Endothelial cell of umbilical vein (primary cell): Measurements from ENCODE around the gene SSC4D. TPM values are rescaled to one million over a fixed set of nuclear protein-coding genes. Genes with fewer than 3 reads are reported as not detected.

ENCODE experiments used
- BruUV-seq: library from RNA; stranded (reverse); fragments of 400-500 nt; replicated peaks from 2 replicates; lab custom pipeline; 2021; lab: Mats Ljungman, UMichigan
- CTCF ChIA-PET: fragments of 300-600, 350-600 bp; sonication (Branson Sonifier 250); formaldehyde crosslinking; loops from one replicate; lab custom pipeline; 2021; ENCODE audit warnings: antibody characterized with exemption, inconsistent platforms; lab: Charles Lee
- POLR2A ChIA-PET: fragments of 300-600, 350-600 bp; sonication (Branson Sonifier 250); formaldehyde crosslinking; loops from one replicate; lab custom pipeline; 2021; ENCODE audit warnings: antibody characterized with exemption, inconsistent platforms; lab: Charles Lee
- DNase-seq: peaks from one replicate; pipeline ENCODE4 v3.0.0-alpha.2; 2011; ENCODE audit warnings: low read depth, low spot score
- FAIRE-seq: peaks from 2 replicates; lab custom pipeline; 2011; peaks lifted over from hg19 to GRCh38; lab: Jason Lieb, UNC
- H2AFZ ChIP-seq: 2 replicates; pipeline ENCODE4 v1.6.0; 2012; ENCODE audit warnings: low read depth, low read length, control low read depth, inconsistent platforms
- H3K27ac ChIP-seq: 2 replicates; pipeline ENCODE4 v1.5.1; 2011; ENCODE audit warnings: low read depth, mild to moderate bottlenecking, control low read depth, low read length, moderate library complexity; ENCODE audit not compliant: insufficient read depth
- H3K27me3 ChIP-seq, 2 experiments: 2 replicates each; pipeline versions ENCODE4 v1.6.0 to v1.6.1; 2011; ENCODE audit warnings: low read length in 2 of 2, mixed read lengths in 1 of 2; ENCODE audit not compliant: control insufficient read depth in 2 of 2, insufficient read depth in 2 of 2
- H3K36me3 ChIP-seq, 2 experiments: 2 replicates in 1 of 2; 3 replicates in 1 of 2; pipeline ENCODE4 v1.5.1; 2011; ENCODE audit warnings: low read length in 2 of 2, mild to moderate bottlenecking in 1 of 2, moderate library complexity in 1 of 2; ENCODE audit not compliant: control insufficient read depth in 2 of 2, insufficient read depth in 2 of 2; ENCODE audit errors: extremely low read depth in 1 of 2
- H3K4me1 ChIP-seq: 3 replicates; pipeline ENCODE4 v1.5.1; 2011; ENCODE audit warnings: mild to moderate bottlenecking, low read length; ENCODE audit not compliant: control insufficient read depth, insufficient read depth; ENCODE audit errors: extremely low read depth
- H3K4me2 ChIP-seq: 2 replicates; pipeline ENCODE4 v1.6.1; 2011; ENCODE audit warnings: low read length, control low read depth, mixed read lengths; ENCODE audit not compliant: insufficient read depth
- H3K4me3 ChIP-seq, 3 experiments: fragments of 200-600 bp in 1 of 3; sonication (generic), shearing (Covaris generic) in 1 of 3; replicated peaks in 1 of 3; 2 replicates each; pipeline ENCODE4 v1.5.1; 2011 to 2016; ENCODE audit warnings: control low read depth in 3 of 3, low read length in 3 of 3, mild to moderate bottlenecking in 2 of 3, inconsistent platforms in 1 of 3, low read depth in 1 of 3, moderate library complexity in 1 of 3; ENCODE audit not compliant: insufficient read depth in 1 of 3
- H3K79me2 ChIP-seq: 2 replicates; pipeline ENCODE4 v1.6.0; 2012; ENCODE audit warnings: low read length, inconsistent platforms; ENCODE audit not compliant: control insufficient read depth, insufficient read depth
- H3K9ac ChIP-seq: replicated peaks from 2 replicates; pipeline ENCODE3; 2011; ENCODE audit warnings: low read length, control low read depth; ENCODE audit not compliant: insufficient read depth; ENCODE audit errors: extremely low read depth
- H3K9me1 ChIP-seq: replicated peaks from 3 replicates; pipeline ENCODE4 v1.6.0; 2011; ENCODE audit warnings: mild to moderate bottlenecking, low read length; ENCODE audit not compliant: control insufficient read depth, insufficient read depth; ENCODE audit errors: extremely low read depth
- H3K9me3 ChIP-seq: replicated peaks from 2 replicates; pipeline ENCODE4 v1.5.1; 2012; ENCODE audit warnings: low read length, inconsistent platforms; ENCODE audit not compliant: control insufficient read depth, insufficient read depth
- H4K20me1 ChIP-seq: replicated peaks from 2 replicates; pipeline ENCODE3; 2011; ENCODE audit warnings: mild to moderate bottlenecking, low read length; ENCODE audit not compliant: control insufficient read depth, insufficient read depth; ENCODE audit errors: extremely low read depth
- EZH2 ChIP-seq: IDR thresholded peaks from 2 replicates; pipeline ENCODE4 v1.6.1; 2012; ENCODE audit warnings: borderline replicate concordance, low read depth, mild to moderate bottlenecking, moderate library complexity, low read length, inconsistent platforms; ENCODE audit not compliant: severe bottlenecking
- FOS ChIP-seq: IDR thresholded peaks from 2 replicates; pipeline ENCODE4 v1.6.1; 2011; ENCODE audit warnings: mild to moderate bottlenecking, low read length, moderate library complexity, borderline replicate concordance; ENCODE audit not compliant: insufficient read depth
- GATA2 ChIP-seq: IDR thresholded peaks from 2 replicates; pipeline ENCODE4 v1.7.0; 2011; ENCODE audit warnings: low read depth, mild to moderate bottlenecking, moderate library complexity, mixed read lengths, low read length; ENCODE audit not compliant: insufficient read length, insufficient read depth
- JUN ChIP-seq: IDR thresholded peaks from 2 replicates; pipeline ENCODE4 v1.6.1; 2011; ENCODE audit warnings: borderline replicate concordance, low read depth; ENCODE audit not compliant: insufficient read length, insufficient read depth
- MYC ChIP-seq: IDR thresholded peaks from one replicate; pipeline ENCODE4 v1.6.1; 2011; ENCODE audit warnings: mild to moderate bottlenecking, low read depth, low read length
- POLR2A ChIP-seq: IDR thresholded peaks from 2 replicates; pipeline ENCODE4 v1.6.1; 2012; ENCODE audit warnings: low read depth, mild to moderate bottlenecking, control low read depth, low read length
- POLR2AphosphoS5 ChIP-seq: IDR thresholded peaks from 2 replicates; pipeline ENCODE4 v1.6.1; 2012; ENCODE audit warnings: low read depth, mild to moderate bottlenecking, control low read depth, low read length, moderate library complexity; ENCODE audit not compliant: insufficient read depth
- dilution Hi-C: fragments of 300-500 bp; cut with MboI; formaldehyde crosslinking; loops from one replicate; pipeline ENCODE4 v1.15.0; 2019; ENCODE audit warnings: low sequenced_read_pairs; ENCODE audit not compliant: extremely low pct_ligation_motif_present
- intact Hi-C: fragments of 100-400 bp; cut with micrococcal nuclease; formaldehyde crosslinking; loops from one replicate; pipeline ENCODE4 v1.10.0; 2022
- polyA plus RNA-seq, 4 experiments: library from polyadenylated mRNA; depleted of rRNA in 3 of 4; stranded (reverse) in 3 of 4; unstranded in 1 of 4; fragments of >200 nt; gene quantifications; 2 replicates each; pipeline versions ENCODE4 v1.2.1 to v1.2.3, GENCODE V29; 2011 to 2012; ENCODE audit warnings: missing spikeins in 1 of 4
- total RNA-seq: library from RNA; stranded (reverse); gene quantifications from 2 replicates; pipeline ENCODE4 v1.2.3, GENCODE V29; 2021
- TF ChIP-seq, protein P1 (sequence below), 2 donors: IDR thresholded peaks; 1 replicate in 1 of 2; 2 replicates in 1 of 2; pipeline ENCODE4 v1.5.1; 2011; ENCODE audit warnings: low read length in 2 of 2, mild to moderate bottlenecking in 2 of 2, moderate library complexity in 2 of 2, control low read depth in 1 of 2, inconsistent platforms in 1 of 2, low read depth in 1 of 2; ENCODE audit not compliant: insufficient read depth in 1 of 2; ENCODE audit errors: extremely low read depth in 1 of 2
- TF ChIP-seq, protein P2 (sequence below): IDR thresholded peaks from 2 replicates; pipeline ENCODE4 v1.6.1; 2011; ENCODE audit not compliant: insufficient read depth, insufficient read length

Gene SSC4D
- total and polyA plus RNA-seq, 2 donors (not counting 3 experiments of a cell fraction or from before 2014, with no cell fraction given), result 0.46 to 0.88 TPM

DNA sequence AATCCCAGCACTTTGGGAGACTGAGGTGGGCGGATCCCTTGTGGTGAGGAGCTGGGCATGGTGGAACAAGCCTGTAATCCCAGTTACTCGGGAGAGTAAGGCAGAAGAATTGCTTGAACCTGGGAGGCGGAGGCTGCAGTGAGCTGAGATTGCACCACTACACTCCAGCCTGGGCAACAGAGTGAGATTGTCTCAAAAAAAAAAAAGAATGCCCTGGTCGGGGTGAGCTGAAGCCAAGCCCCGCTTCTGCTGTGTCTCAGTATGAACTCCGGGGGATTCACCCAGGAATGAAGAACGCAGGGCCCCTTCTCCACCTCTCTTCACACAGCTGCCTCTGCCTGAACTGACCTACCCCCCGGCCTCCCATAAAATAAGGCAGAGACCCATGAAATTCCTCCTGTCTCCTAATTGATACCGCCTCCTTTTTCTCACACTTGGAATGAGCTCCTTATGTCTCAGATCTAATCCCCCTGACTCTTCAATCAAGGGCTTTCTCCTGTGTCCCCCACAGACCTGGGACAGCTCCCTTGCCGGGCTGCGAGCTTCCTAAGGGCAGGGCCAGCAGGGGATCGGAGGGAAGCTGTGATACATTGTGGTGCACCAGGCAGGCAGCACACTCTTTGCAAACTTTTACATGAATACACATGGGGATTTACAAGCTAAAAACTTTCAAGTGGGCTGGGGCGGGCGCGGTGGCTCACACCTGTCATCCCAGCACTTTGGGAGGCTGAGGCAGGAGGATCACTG, 14.3 kb upstream of the SSC4D start:
- H3K9me3 ChIP-seq, result no peaks in the 10 kb centered on the region
- no peak overlapping the region for H3K9ac ChIP-seq
- no peak overlapping the region for H2AFZ ChIP-seq
- no peaks in the 10 kb centered on the region for H3K36me3 ChIP-seq
- H3K4me1 ChIP-seq, result peaks cover 7% of the 10 kb centered on the region
- peaks cover 0 to 3% of the 10 kb centered on the region in 2 experiments for H3K27me3 ChIP-seq
- FAIRE-seq, result no peak
- TF ChIP-seq POLR2A (no peak), FOS (no peak), GATA2 (no peak), EZH2 (no peak), JUN (no peak), POLR2AphosphoS5 (no peak), MYC (no peak)
- TF ChIP-seq, protein P1, sequence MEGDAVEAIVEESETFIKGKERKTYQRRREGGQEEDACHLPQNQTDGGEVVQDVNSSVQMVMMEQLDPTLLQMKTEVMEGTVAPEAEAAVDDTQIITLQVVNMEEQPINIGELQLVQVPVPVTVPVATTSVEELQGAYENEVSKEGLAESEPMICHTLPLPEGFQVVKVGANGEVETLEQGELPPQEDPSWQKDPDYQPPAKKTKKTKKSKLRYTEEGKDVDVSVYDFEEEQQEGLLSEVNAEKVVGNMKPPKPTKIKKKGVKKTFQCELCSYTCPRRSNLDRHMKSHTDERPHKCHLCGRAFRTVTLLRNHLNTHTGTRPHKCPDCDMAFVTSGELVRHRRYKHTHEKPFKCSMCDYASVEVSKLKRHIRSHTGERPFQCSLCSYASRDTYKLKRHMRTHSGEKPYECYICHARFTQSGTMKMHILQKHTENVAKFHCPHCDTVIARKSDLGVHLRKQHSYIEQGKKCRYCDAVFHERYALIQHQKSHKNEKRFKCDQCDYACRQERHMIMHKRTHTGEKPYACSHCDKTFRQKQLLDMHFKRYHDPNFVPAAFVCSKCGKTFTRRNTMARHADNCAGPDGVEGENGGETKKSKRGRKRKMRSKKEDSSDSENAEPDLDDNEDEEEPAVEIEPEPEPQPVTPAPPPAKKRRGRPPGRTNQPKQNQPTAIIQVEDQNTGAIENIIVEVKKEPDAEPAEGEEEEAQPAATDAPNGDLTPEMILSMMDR (IDR thresholded peaks at IDR 0.05; ENCODE audit: extremely low read depth in 1 of 2, insufficient read depth in 1 of 2, low read depth in 1 of 2, low read length in 2 of 2), result no peak
- TF ChIP-seq, protein P2, sequence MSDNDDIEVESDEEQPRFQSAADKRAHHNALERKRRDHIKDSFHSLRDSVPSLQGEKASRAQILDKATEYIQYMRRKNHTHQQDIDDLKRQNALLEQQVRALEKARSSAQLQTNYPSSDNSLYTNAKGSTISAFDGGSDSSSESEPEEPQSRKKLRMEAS, result no peak
- dilution Hi-C loops, result no loop called here
- H3K4me3 ChIP-seq, result no peak overlapping the region
- no peak for DNase-seq
- intact Hi-C loops, result no loop called here
- H3K79me2 ChIP-seq, result no peaks in the 10 kb centered on the region
- POLR2A ChIA-PET, result interaction anchor here (0.9 kb wide), 1 partner anchor 12 kb away, joined by 3 read pairs; no protein-coding TSS in a partner anchor
- H4K20me1 ChIP-seq, result no peaks in the 10 kb centered on the region
- H3K27ac ChIP-seq, result no peak overlapping the region
- no peaks in the 10 kb centered on the region for H3K9me1 ChIP-seq
- no peak overlapping the region for H3K4me2 ChIP-seq
- no TSS peak for BruUV-seq
- CTCF ChIA-PET, result interaction anchor here (0.7 kb wide), 1 partner anchor 161 kb away, joined by 3 read pairs; no protein-coding TSS in a partner anchor
